ENCODE data around the gene PTPRT.

The PTPRT gene

DNA sequence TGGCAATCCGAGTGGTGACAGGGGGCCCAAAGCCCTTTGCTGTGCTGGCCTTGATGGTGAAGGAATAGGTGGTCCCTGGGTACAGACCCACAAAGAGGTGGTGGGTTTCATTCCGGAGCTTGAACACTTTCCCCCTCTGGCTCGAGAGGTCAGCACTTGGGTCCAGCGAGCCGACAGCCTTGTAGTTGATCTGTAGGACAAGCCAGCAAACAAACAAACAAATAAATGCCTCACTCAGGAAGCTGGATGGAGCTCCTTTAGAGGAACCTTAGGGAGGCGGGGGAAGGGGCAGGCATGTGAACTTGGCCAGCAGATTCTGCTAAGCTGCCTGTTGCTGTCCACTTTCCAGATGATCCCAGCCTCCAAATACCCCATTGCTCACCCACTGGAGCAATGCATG, 837.6 kb downstream of the PTPRT start:
- no peak overlapping the region for H3K4me3 ChIP-seq (ENCODE audit: low read depth, low read length)
- no peaks in the 10 kb centered on the region for H3K9me3 ChIP-seq
- H3K4me1 ChIP-seq, result no peaks in the 10 kb centered on the region
- H3K36me3 ChIP-seq, result no peaks in the 10 kb centered on the region
- DNase-seq, result no peak
- H3K27me3 ChIP-seq, result no peaks in the 10 kb centered on the region; the same call in 1 of the 2 replicates
- TF ChIP-seq, protein P1, sequence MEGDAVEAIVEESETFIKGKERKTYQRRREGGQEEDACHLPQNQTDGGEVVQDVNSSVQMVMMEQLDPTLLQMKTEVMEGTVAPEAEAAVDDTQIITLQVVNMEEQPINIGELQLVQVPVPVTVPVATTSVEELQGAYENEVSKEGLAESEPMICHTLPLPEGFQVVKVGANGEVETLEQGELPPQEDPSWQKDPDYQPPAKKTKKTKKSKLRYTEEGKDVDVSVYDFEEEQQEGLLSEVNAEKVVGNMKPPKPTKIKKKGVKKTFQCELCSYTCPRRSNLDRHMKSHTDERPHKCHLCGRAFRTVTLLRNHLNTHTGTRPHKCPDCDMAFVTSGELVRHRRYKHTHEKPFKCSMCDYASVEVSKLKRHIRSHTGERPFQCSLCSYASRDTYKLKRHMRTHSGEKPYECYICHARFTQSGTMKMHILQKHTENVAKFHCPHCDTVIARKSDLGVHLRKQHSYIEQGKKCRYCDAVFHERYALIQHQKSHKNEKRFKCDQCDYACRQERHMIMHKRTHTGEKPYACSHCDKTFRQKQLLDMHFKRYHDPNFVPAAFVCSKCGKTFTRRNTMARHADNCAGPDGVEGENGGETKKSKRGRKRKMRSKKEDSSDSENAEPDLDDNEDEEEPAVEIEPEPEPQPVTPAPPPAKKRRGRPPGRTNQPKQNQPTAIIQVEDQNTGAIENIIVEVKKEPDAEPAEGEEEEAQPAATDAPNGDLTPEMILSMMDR (IDR thresholded peaks at IDR 0.05; ENCODE audit: low read depth, low read length), result no peak

DNA sequence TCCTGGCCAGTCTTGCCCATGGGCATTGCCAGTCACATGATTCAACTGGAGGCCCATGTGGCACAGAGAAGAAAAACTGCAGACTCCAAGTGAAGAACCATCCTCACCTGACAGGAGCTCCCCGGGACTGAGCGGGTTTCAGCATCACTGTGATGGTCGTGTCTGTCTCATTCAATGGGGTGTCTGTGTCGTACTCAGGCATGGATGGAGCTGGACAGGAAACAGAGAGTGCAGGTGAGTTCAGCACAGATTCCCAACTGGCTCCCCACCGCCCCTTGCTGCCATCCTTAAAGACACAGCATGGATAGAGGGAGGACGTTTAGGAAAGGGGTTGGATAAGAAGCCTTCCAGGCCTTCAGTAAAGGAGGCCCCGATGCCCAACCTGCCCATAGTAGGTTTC, 839.2 kb downstream of the PTPRT start:
- no peaks in the 10 kb centered on the region for H3K36me3 ChIP-seq
- DNase-seq, result no peak
- TF ChIP-seq, protein P1 (IDR thresholded peaks at IDR 0.05; ENCODE audit: low read depth, low read length), result no peak
- H3K27me3 ChIP-seq, result no peaks in the 10 kb centered on the region
- no peaks in the 10 kb centered on the region for H3K4me1 ChIP-seq
- H3K4me3 ChIP-seq (ENCODE audit: low read depth, low read length), result no peak overlapping the region
- H3K9me3 ChIP-seq, result no peaks in the 10 kb centered on the region

DNA sequence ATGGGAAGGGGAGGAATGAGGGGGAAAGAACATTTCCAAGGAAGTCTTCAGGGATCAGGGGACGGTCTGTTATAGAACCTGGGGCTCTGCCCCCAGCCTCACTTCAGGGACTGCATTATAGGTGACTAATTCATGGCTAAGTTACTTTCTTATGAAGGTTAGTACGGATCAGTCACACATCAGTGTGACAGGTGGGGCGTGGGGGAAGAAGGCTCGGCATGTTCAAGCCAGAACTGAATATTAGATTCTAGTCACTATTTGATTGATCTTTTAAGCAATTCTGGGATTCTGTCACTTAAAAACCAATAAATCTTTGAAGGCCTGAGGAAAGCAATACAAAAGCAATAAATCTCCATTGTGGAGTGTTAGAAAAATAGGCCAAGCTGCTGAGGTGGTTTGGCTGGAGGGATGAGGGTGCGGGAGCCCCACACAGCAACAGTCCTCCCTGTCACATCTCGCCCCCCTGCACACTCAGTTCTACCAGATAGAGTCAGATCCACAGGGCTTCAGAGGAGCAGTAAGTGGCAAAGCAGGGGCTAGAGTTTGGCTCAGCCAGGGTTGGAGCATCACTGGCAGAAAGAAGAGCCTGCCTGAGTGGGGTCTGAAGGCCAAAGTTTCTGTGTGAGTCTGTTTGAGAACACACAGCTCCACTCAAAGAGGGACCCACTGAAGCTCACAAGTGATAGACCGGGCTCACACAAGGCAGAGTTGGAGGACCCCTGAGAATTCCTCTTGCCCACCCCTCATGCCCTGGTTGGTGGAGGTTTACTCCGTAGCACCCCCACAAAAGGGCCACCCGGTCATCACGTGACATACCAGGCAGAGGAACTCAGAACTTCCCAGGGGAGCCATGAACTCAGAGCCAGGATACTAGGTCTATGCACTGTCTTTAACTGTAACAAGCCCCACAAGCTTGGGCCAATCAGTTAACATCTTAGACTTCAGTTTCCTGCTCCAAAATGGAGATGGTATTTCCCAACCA, 843.2 kb downstream of the PTPRT start:
- Histone ChIP-seq H3K4me3 (ENCODE audit: low read depth, low read length) (no peak overlapping the region), H3K9me3 (no peaks in the 10 kb centered on the region), H3K4me1 (no peaks in the 10 kb centered on the region), H3K36me3 (no peaks in the 10 kb centered on the region), H3K27me3 (no peaks in the 10 kb centered on the region)
- no peak for DNase-seq
- TF ChIP-seq, protein P1 (IDR thresholded peaks at IDR 0.05; ENCODE audit: low read depth, low read length), result no peak

DNA sequence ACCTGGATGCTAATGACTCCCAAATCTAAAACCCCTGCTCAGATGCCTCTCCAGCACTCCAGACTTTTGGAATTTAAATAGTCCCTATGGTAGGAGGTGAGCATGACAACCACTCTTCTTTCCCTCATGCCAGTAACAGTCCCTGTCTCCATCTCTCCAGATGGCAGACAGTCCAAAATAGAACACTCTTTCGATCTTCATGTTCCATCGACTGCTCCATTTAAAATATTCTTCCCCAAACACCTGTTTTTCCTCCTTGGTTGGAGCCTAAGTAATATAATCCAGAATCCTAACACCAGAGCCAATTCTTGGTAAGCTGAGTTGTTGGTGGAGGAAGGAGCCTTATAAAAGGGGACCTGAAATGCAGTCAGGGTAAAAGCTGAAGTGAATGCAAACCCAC, 848.1 kb downstream of the PTPRT start:
- no peak overlapping the region for H3K4me3 ChIP-seq (ENCODE audit: low read depth, low read length)
- no peaks in the 10 kb centered on the region; the same call in 1 of the 2 replicates for H3K27me3 ChIP-seq
- no peak for DNase-seq
- no peaks in the 10 kb centered on the region for H3K9me3 ChIP-seq
- no peaks in the 10 kb centered on the region for H3K36me3 ChIP-seq
- TF ChIP-seq, protein P1 (IDR thresholded peaks at IDR 0.05; ENCODE audit: low read depth, low read length), result no peak
- no peaks in the 10 kb centered on the region for H3K4me1 ChIP-seq

DNA sequence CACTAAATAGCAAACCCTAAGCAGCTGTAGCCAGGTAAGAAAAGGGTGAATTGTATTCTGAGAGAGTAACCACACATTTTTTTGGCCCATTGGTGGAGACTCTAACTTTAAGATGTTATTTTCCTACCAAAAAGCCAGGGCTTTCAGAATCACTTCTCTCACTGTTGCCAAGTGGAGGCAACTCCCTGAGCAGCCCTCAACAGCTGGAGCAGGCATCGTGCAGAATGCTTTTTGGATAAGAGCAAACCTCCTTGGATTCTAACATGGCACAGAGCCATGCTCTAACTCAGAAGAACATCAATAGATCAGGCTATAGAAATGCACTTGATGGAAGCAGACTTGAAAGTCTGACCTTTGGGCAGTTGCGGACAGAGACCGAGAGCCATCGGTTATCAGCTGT, 849.3 kb downstream of the PTPRT start:
- H3K9me3 ChIP-seq, result no peaks in the 10 kb centered on the region
- no peak for DNase-seq
- no peak overlapping the region for H3K4me3 ChIP-seq (ENCODE audit: low read depth, low read length)
- no peaks in the 10 kb centered on the region for H3K4me1 ChIP-seq
- TF ChIP-seq, protein P1 (IDR thresholded peaks at IDR 0.05; ENCODE audit: low read depth, low read length), result no peak
- no peaks in the 10 kb centered on the region for H3K36me3 ChIP-seq
- no peaks in the 10 kb centered on the region; the same call in 1 of the 2 replicates for H3K27me3 ChIP-seq
